Measurements from ENCODE around the gene TYR. TPM values are rescaled to one million over a fixed set of nuclear protein-coding genes. Genes with fewer than 3 reads are reported as not detected.

TYR gene
- total RNA-seq, 1 donor from 2014 or later: not detected

DNA sequence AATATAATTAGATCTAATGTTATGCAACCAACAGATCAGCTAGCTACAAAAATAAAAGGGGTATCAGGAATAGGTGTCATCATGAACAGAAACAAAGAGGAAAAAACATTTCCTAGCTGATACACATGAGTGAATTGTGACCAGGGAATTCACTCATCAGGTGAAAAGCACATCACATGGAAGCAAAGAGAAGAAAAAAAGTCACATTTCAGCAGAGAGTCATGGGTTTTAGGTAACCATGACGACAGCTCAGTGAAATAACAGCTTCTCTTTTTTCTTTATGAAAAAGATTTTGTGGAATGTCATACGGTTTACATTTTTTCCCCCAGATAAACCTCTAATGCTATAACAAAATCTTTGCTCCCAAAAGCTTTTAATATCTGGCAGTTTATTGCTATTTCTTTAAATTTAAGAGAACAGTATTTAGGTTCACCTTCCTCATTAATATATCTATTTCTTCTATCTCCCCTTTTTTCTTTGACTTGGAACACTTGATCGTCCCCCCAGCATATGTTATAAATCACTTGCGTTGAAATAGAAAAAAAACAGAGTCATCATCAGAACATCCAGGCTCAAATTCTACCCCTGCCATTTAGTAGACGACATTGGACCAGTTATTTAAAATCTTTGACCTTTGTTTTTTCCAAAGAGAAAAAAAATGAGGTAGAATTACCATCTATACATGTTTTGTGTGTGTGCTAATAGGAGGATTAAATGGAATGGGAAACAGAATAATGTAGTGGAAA lies 5.3 kb downstream of the TYR start:
- H3K27me3 ChIP-seq (ENCODE audit: low read depth): no peaks in the 10 kb centered on the region
- H3K36me3 ChIP-seq: no peaks in the 10 kb centered on the region
- no peak overlapping the region for H3K4me3 ChIP-seq
- no peaks in the 10 kb centered on the region for H3K4me1 ChIP-seq
- H3K9me3 ChIP-seq (replicated peaks): no peaks in the 10 kb centered on the region
- intact Hi-C loops (cut with micrococcal nuclease): no loop called here
- no peak overlapping the region for H3K27ac ChIP-seq (replicated peaks)
- no peak for DNase-seq
- no peak for TF ChIP-seq CTCF (IDR thresholded peaks at IDR 0.05; ENCODE audit: borderline replicate concordance)

- Histone ChIP-seq H3K36me3 (no peaks in the 10 kb centered on the region), H3K9me3 (replicated peaks) (no peaks in the 10 kb centered on the region), H3K27ac (replicated peaks) (no peak overlapping the region), H3K4me1 (no peaks in the 10 kb centered on the region), H3K27me3 (ENCODE audit: low read depth) (no peaks in the 10 kb centered on the region), H3K4me3 (no peak overlapping the region)
- no peak for DNase-seq
- intact Hi-C loops (cut with micrococcal nuclease): no loop called here
- TF ChIP-seq CTCF (IDR thresholded peaks at IDR 0.05; ENCODE audit: borderline replicate concordance): no peak
Observed at GRCh38 chr11:89184021-89184420, 6.3 kb downstream of the TYR start.

- TF ChIP-seq CTCF (IDR thresholded peaks at IDR 0.05; ENCODE audit: borderline replicate concordance): no peak
- no peaks in the 10 kb centered on the region for H3K36me3 ChIP-seq
- intact Hi-C loops (cut with micrococcal nuclease): no loop called here
- no peak for DNase-seq
- no peaks in the 10 kb centered on the region for H3K9me3 ChIP-seq (replicated peaks)
- no peaks in the 10 kb centered on the region for H3K4me1 ChIP-seq
- no peak overlapping the region for H3K4me3 ChIP-seq
- H3K27ac ChIP-seq (replicated peaks): no peak overlapping the region
- H3K27me3 ChIP-seq (ENCODE audit: low read depth): no peaks in the 10 kb centered on the region
Observed at GRCh38 chr11:89189776-89190175, 12.1 kb downstream of the TYR start.

DNA sequence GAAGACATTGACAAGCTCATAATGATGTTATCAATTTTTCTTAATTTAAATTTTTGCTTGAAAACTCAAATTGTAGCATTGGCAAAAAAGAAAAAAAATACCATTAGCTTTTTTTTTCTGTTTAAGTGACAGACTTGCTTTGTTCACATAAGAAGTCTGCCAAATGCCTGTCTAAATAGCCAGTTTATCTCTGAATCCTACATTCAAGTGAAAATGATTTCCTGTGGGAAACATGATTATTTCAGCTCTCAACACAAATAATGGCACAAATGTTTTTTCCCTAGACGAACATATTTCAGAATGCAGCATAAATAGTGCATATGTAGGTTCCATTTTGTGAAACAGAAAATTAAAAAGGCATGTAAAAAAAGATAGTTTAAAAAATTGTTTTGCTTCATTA lies 23.5 kb downstream of the TYR start:
- H3K4me3 ChIP-seq: no peak overlapping the region
- no peaks in the 10 kb centered on the region for H3K4me1 ChIP-seq
- H3K36me3 ChIP-seq: no peaks in the 10 kb centered on the region
- no peak overlapping the region for H3K27ac ChIP-seq (replicated peaks)
- DNase-seq: no peak
- H3K9me3 ChIP-seq (replicated peaks): no peaks in the 10 kb centered on the region
- H3K27me3 ChIP-seq (ENCODE audit: low read depth): no peaks in the 10 kb centered on the region
- no peak for TF ChIP-seq CTCF (IDR thresholded peaks at IDR 0.05; ENCODE audit: borderline replicate concordance)
- intact Hi-C loops (cut with micrococcal nuclease): no loop called here

GRCh38 chr11:89203814-89204213 lies 26.1 kb downstream of the TYR start:
- Histone ChIP-seq H3K27me3 (ENCODE audit: low read depth) (no peaks in the 10 kb centered on the region), H3K4me1 (no peaks in the 10 kb centered on the region), H3K9me3 (replicated peaks) (no peaks in the 10 kb centered on the region), H3K27ac (replicated peaks) (no peak overlapping the region), H3K4me3 (no peak overlapping the region), H3K36me3 (no peaks in the 10 kb centered on the region)
- intact Hi-C loops (cut with micrococcal nuclease): no loop called here
- TF ChIP-seq CTCF (IDR thresholded peaks at IDR 0.05; ENCODE audit: borderline replicate concordance): no peak
- DNase-seq: no peak

Measured in left ventricle myocardium inferior (tissue), 1 donor.